Common myeloid progenitor, CD34-positive (primary cell): Measurements from ENCODE around the gene DPPA2.

Source experiments
- CTCF ChIA-PET: fragments of 350-600 bp; sonication (Branson Sonifier 250); formaldehyde crosslinking; loops from one replicate; lab custom pipeline; 2021; ENCODE audit warnings: antibody characterized with exemption; lab: Charles Lee
- POLR2A ChIA-PET: fragments of 350-600 bp; sonication (Branson Sonifier 250); formaldehyde crosslinking; loops from one replicate; lab custom pipeline; 2021; ENCODE audit warnings: antibody characterized with exemption; lab: Charles Lee
- DNase-seq, 3 donors: peaks; one replicate each; pipeline versions ENCODE4 v3.0.0 to v3.0.0-alpha.2; 2013
- H3K27ac ChIP-seq, 2 experiments: 1 replicate in 1 of 2; 2 replicates in 1 of 2; pipeline ENCODE4 v1.7.0; 2013; ENCODE audit warnings: inconsistent platforms in 2 of 2, low read length in 2 of 2, mild to moderate bottlenecking in 2 of 2, low read depth in 1 of 2, moderate library complexity in 1 of 2; ENCODE audit not compliant: severe bottlenecking in 2 of 2, insufficient read depth in 1 of 2, poor library complexity in 1 of 2
- H3K27me3 ChIP-seq, 5 experiments: replicated peaks in 2 of 5; 1 replicate in 3 of 5; 2 replicates in 2 of 5; pipeline versions ENCODE4 v1.6.1 to v1.7.0; 2013; ENCODE audit warnings: low read length in 4 of 5, mild to moderate bottlenecking in 2 of 5, moderate library complexity in 2 of 5, inconsistent platforms in 1 of 5; ENCODE audit not compliant: insufficient read depth in 5 of 5, control insufficient read depth in 4 of 5
- H3K36me3 ChIP-seq, 4 experiments: 1 replicate in 2 of 4; 2 replicates in 2 of 4; pipeline versions ENCODE4 v1.6.1 to v1.7.0; 2013; ENCODE audit warnings: low read length in 3 of 4, control low read depth in 1 of 4, mild to moderate bottlenecking in 1 of 4; ENCODE audit not compliant: control insufficient read depth in 4 of 4, insufficient read depth in 4 of 4
- H3K4me1 ChIP-seq, 4 experiments: 1 replicate in 3 of 4; 2 replicates in 1 of 4; pipeline versions ENCODE4 v1.6.1 to v1.7.1; 2013; ENCODE audit warnings: low read length in 3 of 4, mild to moderate bottlenecking in 3 of 4, control low read depth in 1 of 4, inconsistent platforms in 1 of 4, moderate library complexity in 1 of 4; ENCODE audit not compliant: control insufficient read depth in 4 of 4, insufficient read depth in 4 of 4; ENCODE audit errors: control extremely low read depth in 1 of 4
- H3K4me3 ChIP-seq, 7 experiments: 1 replicate in 4 of 7; 2 replicates in 3 of 7; pipeline versions ENCODE4 v1.5.1 to v1.7.0; 2013; ENCODE audit warnings: mild to moderate bottlenecking in 7 of 7, low read length in 6 of 7, moderate library complexity in 6 of 7, inconsistent platforms in 2 of 7, low read depth in 2 of 7, control low read depth in 1 of 7; ENCODE audit not compliant: insufficient read depth in 4 of 7, control insufficient read depth in 1 of 7; ENCODE audit errors: extremely low read depth in 1 of 7
- H3K9me3 ChIP-seq, 5 experiments: 1 replicate in 4 of 5; 2 replicates in 1 of 5; pipeline versions ENCODE4 v1.6.1 to v1.7.1; 2013; ENCODE audit warnings: low read length in 4 of 5, mild to moderate bottlenecking in 2 of 5, inconsistent platforms in 1 of 5, low read depth in 1 of 5, moderate library complexity in 1 of 5; ENCODE audit not compliant: control insufficient read depth in 4 of 5, insufficient read depth in 2 of 5; ENCODE audit errors: control extremely low read depth in 1 of 5
- WGBS: methylation state at CpG from one replicate; pipeline ENCODE4 v1.1.5; 2013; ENCODE audit not compliant: insufficient coverage; 5-methylcytosine and 5-hydroxymethylcytosine counted together

Gene DPPA2

GRCh38 chr3:109325109-109325508 is 8.8 kb upstream of the DPPA2 start:
- ChIA-PET CTCF (no interaction called here), POLR2A (no interaction called here)
- 94% methylated on average over 3 of the region's 5 CpGs for WGBS

DNA sequence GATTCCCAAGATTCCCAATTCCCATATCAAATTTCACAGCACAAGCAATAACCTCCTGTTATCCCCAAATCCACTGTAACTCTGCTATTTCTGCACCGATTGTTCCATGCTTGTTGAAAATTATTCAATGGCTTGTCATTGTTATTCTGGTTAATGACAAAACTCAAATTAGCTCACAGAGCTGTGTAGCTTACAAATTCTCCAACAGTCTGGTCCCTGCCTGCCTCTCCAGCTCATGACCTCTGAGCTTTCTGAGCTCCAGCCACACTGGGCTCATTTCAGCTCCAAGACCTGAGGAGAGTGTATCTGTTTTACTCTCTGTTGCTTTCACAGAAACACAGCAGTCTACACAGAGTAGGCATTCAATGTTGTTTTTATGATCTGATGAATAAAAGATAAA is 3.3 kb downstream of the DPPA2 start:
- Histone ChIP-seq H3K27me3 (no peaks in the 10 kb centered on the region), H3K4me1 (no peaks in the 10 kb centered on the region), H3K4me3 (no peak overlapping the region), H3K36me3 (no peaks in the 10 kb centered on the region), H3K9me3 (no peaks in the 10 kb centered on the region), H3K27ac (no peak overlapping the region)
- no peak for DNase-seq
- CTCF ChIA-PET, result no interaction called here
- POLR2A ChIA-PET, result no interaction called here
- WGBS, result no CpG with 5 or more reads among the region's 1 CpG

More at GRCh38 chr3:109325109-109325508, 8.8 kb upstream of the DPPA2 start:
- Histone ChIP-seq H3K9me3 (no peaks in the 10 kb centered on the region), H3K4me3 (no peak overlapping the region), H3K27me3 (no peaks in the 10 kb centered on the region), H3K27ac (no peak overlapping the region), H3K36me3 (peaks cover 0 to 29% (median 3%) of the 10 kb centered on the region in 4 experiments), H3K4me1 (no peaks in the 10 kb centered on the region)
- no peak for DNase-seq

DNA sequence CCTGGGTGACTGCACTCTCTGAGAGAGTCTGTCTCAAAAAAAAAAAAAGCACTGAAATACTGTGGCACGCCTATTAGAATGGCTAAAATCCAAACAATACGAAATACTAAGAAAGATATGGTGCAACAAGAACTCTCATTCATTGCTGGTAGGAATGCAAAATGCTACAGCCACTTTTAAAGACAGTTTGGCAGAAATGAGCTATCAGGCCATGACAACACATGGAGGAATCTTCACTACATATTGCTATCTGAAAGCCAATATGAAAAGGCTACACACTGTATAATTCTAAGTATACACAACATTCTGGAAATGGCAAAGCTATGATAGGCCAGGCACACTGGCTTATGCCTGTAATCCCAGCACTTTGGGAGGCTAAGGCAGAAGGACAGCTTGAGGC is 18.8 kb downstream of the DPPA2 start:
- H3K27me3 ChIP-seq, result no peaks in the 10 kb centered on the region
- H3K27ac ChIP-seq, result no peak overlapping the region
- H3K4me1 ChIP-seq, result no peaks in the 10 kb centered on the region
- H3K36me3 ChIP-seq, result no peaks in the 10 kb centered on the region
- CTCF ChIA-PET, result no interaction called here
- POLR2A ChIA-PET, result no interaction called here
- H3K9me3 ChIP-seq, result no peaks in the 10 kb centered on the region
- no peak overlapping the region for H3K4me3 ChIP-seq
- DNase-seq, result no peak
- 100% methylated on average over 2 of the region's 2 CpGs for WGBS

- DNase-seq, result no peak
- Histone ChIP-seq H3K27me3 (no peaks in the 10 kb centered on the region), H3K4me3 (no peak overlapping the region), H3K27ac (no peak overlapping the region), H3K36me3 (no peaks in the 10 kb centered on the region), H3K9me3 (no peaks in the 10 kb centered on the region), H3K4me1 (peaks cover 0 to 13% (median 3%) of the 10 kb centered on the region in 4 experiments)
- ChIA-PET CTCF (interaction anchor here (1.0 to 1.3 kb wide), 2 partner anchors 8 to 9 kb away, joined by 4 to 6 read pairs; no protein-coding TSS in a partner anchor), POLR2A (no interaction called here)
These were observed 32.2 kb downstream of the DPPA2 start for GRCh38 chr3:109284071-109284470.

- no peak overlapping the region for H3K27ac ChIP-seq
- ChIA-PET CTCF (interaction anchor here (0.6 kb wide), 1 partner anchor 141 kb away, joined by 3 read pairs; no protein-coding TSS in a partner anchor), POLR2A (no interaction called here)
- peaks cover 0 to 18% (median 0%) of the 10 kb centered on the region in 4 experiments for H3K4me1 ChIP-seq
- no peaks in the 10 kb centered on the region for H3K9me3 ChIP-seq
- no peaks in the 10 kb centered on the region for H3K27me3 ChIP-seq
- no peaks in the 10 kb centered on the region for H3K36me3 ChIP-seq
- no peak for DNase-seq
- 80% methylated on average over 1 of the region's 1 CpG for WGBS
- no peak overlapping the region for H3K4me3 ChIP-seq
These were observed 37.8 kb downstream of the DPPA2 start for GRCh38 chr3:109278546-109278945.

GRCh38 chr3:109278141-109278540 is 38.2 kb downstream of the DPPA2 start:
- Histone ChIP-seq H3K36me3 (no peaks in the 10 kb centered on the region), H3K4me1 (peaks cover 0 to 20% (median 0%) of the 10 kb centered on the region in 4 experiments), H3K27me3 (no peaks in the 10 kb centered on the region), H3K4me3 (no peak overlapping the region), H3K9me3 (no peaks in the 10 kb centered on the region), H3K27ac (no peak overlapping the region)
- ChIA-PET CTCF (interaction anchor here (1.4 kb wide), 1 partner anchor 12 kb away, joined by 4 read pairs; no protein-coding TSS in a partner anchor), POLR2A (no interaction called here)
- DNase-seq, result no peak
- 84% methylated on average over 2 of the region's 3 CpGs for WGBS

GRCh38 chr3:109275702-109276293 is 40.5 kb downstream of the DPPA2 start:
- Histone ChIP-seq H3K4me3 (peak overlapping the region in 2 of 7 experiments; percentile 26 to 62), H3K36me3 (no peaks in the 10 kb centered on the region), H3K27ac (no peak overlapping the region), H3K4me1 (peaks cover 0 to 20% (median 0%) of the 10 kb centered on the region in 4 experiments), H3K27me3 (no peaks in the 10 kb centered on the region), H3K9me3 (no peaks in the 10 kb centered on the region)
- CTCF ChIA-PET, result interaction anchor here (0.6 to 1.9 kb wide), 8 partner anchors 9 to 252 kb away, joined by 3 to 9 read pairs (median 3); no protein-coding TSS in a partner anchor
- POLR2A ChIA-PET, result no interaction called here
- peak; percentile 35 to 49 (median 43) for DNase-seq
- WGBS, result 2% methylated on average over 5 of the region's 9 CpGs
